ENCODE measurements around the gene EXOC6B.
"Not testable (repeated sequence)": the region's sequence is repeated elsewhere in the genome, so short reads cannot be mapped to it uniquely, and the experiment has no call there.

EXOC6B gene

DNA sequence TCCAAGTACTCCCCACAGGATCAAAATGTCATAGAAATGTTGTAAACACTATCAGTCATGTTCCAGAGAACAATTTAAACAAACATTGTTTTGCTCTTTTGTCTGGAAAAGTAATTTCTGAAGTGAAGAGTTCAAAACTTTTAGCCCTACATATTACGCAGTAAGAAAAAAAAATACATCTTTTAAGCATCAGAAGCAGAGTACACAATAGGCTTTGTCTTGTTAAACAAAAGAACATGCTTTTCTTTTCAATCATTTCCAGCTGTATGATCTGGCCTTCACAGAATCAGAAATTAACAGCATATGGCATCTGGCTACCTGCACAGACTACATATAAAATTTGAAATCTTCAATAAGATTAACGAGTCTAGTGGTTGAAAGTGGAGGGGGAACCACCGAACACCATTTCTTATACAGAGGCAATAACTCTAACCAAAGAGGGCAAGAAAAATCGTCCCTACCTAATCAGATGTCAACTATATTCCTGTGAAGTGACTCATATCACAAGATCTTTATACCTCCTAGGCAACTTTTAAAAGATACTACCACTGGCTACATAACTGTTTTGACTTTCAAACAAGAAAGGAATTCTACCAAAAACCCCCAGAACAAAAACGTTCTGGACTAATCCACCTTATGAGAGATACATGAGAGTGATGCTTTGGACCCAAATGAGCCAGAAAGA is 149.3 kb downstream of the EXOC6B start:
- no peak for DNase-seq

DNA sequence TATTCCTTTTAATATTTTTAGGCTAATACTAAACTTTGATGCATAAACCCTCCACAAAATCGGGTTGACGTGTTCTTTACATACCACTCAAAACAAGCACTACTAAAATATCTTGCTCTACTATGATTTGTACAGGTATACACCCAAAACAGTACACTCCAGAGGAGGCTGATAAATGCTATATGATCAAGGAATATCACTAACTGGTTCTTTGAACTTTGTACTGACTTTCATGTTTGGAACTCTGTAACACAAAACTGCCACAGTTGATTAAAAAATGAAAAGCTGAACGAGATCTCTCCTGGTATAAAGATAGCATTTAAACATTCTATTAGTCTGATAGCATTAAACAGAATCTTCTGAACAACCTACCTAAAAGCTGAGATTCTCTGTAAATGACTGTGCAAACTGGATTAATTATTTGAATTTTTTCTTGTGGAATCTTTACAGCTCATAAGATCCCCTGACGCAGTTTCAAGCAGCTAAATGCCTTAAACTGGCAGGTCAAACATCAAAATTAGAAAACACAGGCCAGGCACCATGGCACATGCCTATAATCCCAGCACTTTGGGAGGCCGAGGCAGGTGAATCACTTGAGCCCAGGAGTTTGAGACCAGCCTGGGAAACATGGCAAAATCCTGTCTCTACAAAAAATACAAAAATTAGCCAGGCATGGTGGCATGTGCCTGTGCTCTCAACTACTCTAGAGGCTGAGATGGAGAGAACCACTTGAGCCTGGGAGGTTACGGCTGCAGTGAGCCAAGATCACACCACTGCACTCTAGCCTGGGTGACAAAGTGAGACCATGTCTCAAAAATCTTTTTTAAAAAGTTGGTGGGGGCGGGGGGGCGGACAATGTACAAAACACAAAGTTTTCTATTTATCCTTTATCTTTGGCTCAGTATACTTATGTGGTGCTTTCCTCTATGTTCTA is 150.6 kb downstream of the EXOC6B start:
- DNase-seq, result no peak

DNA sequence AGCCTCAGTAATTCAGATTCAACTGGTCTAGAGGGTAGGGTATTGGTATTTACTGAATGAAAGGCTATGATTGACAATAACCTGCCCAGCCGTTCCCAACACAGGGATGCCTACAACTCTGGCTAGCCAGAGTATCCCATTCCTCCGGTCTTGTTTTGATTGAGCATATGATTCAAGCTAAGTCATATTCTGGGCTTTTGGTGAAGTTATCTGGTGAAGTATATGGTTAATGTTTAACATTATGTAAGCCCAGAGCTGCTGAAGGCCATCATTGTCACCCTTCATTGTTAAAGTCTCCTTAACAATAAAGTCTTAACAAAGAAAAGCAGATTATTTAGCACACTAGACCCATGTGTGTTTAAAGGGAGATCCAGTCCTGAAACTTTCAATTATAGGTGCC is 152.6 kb downstream of the EXOC6B start:
- DNase-seq, result no peak

DNA sequence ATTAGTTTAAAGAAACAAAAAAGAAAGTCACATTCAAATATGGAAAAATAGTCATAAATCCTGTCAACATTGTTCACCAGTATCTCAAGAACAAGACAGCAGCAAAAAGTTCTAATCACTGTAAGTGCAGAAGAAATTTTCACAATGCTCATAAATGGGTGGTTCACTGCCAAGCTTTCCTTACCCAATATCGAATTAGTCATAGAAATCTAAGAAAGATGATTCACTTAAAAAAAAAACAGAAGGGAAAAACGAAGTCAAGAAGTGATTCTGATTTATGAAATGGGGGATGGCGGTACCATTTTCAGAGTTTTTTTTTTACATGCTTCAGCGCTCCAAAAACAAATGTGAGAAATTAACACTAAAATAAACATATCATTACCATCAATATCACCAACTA is 156.7 kb downstream of the EXOC6B start:
- DNase-seq, result no peak

DNA sequence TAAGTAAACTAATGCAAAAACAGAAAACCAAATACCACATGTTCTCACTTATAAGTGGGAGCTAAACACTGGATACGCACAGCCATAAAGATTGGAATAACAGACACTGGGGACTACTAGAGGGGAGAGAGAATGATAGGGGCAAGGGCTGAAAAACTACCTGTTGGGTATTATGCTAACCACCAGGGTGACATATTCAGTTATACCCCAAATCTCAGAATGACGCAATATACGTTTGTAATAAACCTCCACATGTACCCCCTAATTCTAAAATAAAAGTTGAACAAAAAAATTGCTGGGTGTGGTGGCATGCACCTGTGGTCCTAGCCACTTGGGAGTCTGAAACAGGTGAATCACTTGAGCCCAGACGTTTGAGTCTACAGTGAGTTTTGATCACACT is 157.2 kb downstream of the EXOC6B start:
- no peak for DNase-seq

GRCh38 chr2:72665448-72665847 is 160.4 kb downstream of the EXOC6B start:
- no peak for DNase-seq

DNA sequence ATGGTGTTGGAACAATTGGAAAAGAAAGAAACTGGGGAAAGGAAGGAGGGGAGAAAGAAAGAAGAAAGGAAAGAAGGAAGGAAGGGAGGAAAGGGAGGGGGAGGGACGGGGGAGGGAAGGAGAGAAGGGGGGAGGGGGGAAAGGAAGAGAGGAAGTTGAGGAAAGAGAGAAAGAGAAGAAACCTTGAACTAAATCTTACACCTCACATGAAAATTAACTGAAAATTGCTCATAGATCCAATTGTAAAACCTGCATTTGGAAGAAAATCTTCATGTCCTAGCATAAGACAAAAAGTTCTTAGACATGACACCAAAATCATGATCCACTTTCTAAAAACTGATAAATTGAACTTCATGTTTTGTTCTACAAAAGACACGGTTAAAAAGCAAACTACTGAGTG is 163.8 kb downstream of the EXOC6B start:
- no peak for DNase-seq

DNA sequence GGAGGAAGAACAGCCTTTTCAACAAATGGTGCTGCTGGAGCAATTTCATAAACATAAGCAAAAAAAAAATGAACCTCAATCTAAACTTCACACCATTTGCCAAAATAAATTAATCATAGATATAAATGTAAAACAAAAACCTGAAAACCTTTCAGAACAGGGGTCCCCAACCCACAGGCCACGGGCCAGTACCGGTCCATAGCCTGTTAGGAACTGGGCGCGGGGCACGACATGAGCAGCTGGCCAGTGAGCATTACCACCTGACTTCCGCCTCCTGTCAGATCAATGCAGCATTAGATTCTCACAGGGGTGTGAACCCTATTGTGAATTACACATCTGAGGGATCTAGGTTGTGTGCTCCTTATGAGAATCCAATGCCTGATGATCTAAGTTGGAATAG is 176.0 kb downstream of the EXOC6B start:
- DNase-seq, result no peak

- not testable (repeated sequence) for DNase-seq
Observed at GRCh38 chr2:72641221-72641620, 184.6 kb downstream of the EXOC6B start.

DNA sequence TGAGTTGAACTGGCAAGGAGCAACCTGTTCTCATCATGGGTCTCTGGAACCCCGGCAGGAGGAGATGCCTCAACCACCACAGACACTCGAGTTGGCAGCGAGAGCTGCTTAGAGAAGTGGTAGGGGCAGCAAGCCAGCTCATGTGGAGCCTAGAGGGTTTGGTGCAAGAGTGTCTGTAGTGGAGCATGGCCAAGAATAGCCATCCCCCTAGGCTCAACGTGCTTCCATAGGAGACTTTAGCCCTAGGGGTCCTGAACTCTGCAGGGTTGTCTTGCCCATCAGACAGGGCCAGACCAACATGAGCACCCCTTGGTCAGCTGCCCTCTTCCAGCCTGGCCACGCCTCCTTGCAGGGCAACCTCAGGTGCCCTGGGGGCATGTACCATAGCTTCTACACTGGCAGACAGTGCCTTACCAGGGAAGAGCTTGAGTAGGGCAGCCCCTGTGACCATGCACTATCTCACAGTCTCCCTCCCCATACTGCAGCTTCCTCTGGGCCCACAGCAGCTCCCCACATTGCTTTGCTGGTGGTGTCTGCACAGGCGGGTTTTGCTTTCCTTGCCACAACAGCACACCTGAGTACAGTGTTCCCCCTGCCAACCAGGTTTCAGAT is 187.1 kb downstream of the EXOC6B start:
- no peak for DNase-seq

DNA sequence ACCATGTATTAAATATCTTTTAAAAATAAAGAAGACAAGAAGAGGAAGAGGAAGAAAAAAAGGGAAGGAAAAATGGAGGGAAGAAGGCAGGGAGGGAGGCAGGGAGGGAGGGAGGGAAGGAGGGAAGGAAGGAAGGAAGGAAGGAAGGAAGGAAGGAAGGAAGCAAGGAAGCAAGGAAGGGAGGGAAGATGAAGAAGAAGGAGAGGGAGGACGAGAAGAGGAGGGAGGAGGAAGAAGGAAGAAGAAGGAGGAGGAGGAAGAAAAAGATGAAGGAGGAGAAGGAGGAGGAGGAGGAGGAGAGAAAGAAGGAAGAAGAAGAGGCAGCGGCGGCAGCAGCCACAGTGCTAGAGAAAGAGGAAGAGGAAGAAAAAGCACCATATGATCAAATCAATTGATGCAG is 189.6 kb downstream of the EXOC6B start:
- DNase-seq, result no peak

DNA sequence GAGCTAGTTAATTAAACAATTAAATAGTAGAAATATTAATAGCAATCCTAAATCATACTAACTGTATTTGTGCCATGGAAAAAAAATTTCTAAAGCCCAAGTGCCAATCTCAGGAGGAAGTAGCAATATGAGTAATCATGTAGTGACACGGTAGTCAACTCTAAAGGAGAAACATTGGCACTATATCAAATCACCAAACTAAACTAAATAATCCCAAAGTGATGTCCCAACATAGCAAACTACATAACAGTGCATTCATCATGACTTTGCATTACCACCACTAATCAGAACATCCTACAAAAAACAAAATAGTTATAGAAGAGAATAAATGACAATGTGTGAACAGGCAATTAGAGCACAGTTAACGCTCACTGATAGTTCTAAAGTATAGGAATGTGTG is 195.1 kb downstream of the EXOC6B start:
- no peak for DNase-seq

DNA sequence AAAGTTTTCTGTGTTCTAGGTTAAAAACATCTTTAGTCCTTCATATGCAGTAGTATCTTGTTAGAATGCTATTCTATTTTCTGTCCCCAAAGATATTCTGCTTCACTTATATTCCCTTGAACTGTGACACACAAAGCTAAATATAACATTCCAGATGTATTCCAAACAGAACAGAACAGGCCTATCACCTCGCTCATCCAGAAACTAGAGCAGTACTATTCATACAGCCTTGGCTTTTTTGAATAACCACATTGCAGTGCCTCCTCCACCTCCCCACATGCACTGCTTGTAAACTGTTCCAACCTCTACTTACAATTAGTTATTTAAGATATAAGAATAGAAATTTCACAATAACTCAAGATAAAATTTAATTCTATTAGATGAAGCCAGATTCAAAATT is 196.8 kb downstream of the EXOC6B start:
- DNase-seq, result no peak

DNA sequence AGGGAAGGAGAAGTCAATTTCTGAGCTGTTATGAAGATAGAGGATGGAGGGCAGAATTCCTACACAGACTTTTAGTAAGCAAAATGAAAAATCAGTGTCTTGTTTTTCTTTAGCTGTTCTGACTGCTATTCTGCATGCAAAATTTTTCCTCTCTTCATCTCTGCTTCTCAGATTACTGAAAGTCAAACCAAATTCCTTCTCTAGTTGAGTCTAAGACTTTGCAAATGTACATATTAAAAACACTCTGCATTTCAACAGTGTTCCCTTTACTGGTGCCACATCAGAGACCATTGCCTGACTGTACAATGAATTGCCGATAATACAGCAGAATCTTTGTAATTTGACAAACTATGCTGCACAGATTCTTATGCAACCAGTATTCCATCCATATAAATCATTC is 198.8 kb downstream of the EXOC6B start:
- DNase-seq, result no peak

GRCh38 chr2:72625366-72625765 is 200.5 kb downstream of the EXOC6B start:
- no peak for DNase-seq

- no peak for DNase-seq
Observed at GRCh38 chr2:72623481-72623880, 202.4 kb downstream of the EXOC6B start.

- no peak for DNase-seq
Observed at GRCh38 chr2:72619626-72620025, 206.2 kb downstream of the EXOC6B start.

DNA sequence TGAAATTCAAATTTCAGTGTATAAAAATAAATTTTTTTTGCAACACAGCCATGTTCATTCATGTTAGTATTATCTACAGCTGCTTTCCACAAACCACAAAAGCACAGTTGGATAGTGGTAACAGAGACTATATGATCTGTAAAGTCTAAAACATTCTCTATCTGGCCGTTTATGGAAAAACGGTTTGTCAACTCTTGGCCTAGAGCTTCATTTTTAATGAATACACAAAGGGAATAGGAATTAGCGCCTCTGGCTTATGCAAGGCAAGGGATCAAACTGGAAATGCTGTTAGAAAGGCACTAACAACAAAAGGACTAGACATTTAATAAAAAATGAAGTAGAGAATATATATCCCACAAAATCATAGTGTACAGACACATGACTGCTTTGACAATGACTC is 211.9 kb downstream of the EXOC6B start:
- DNase-seq, result no peak

DNA sequence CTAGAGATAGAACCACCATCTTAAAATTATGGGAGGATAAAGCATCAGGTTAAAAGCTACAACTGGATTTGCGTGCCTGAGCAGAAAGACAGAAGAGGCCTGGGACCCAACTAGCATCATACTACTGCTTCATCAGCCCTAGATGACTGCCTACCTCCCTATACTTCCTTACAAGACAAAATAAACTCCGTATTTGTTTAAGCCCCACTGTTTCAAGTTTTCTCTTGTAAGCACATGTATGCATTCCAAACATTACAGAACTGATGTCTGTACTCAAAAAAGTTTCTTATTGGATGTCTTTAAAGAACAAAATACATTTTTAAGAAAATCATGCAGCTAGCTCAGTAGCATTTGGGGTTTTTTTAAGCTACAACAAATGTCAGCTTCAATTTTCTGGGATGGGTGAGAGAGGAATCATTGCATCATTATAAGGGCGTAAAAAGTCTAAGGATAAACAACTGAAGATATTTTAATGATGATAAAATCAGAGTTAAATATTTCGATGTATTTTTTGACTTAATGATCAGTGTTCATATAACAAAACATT is 213.1 kb downstream of the EXOC6B start:
- no peak for DNase-seq

GRCh38 chr2:72607189-72607588 is 218.6 kb downstream of the EXOC6B start:
- no peak for DNase-seq

- no peak for DNase-seq
Observed at GRCh38 chr2:72605836-72606442, 219.9 kb downstream of the EXOC6B start.

DNA sequence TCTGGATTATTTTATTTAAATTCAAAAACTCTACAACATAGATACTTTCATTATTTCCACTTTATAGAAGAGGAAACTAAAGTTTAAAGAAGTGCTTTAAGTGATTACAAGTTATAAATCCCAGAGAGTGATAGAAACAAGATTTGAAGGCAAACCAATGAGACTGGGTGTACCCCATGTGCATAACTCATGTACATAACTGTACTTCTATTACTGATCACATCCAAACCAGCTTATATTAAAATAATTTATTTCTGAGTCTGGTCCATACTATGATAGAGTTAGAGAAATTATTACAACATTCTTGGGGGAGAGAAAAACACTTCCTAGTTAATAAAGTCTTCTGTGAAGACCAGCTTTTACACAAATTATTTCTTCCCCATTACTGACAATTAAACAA is 221.4 kb downstream of the EXOC6B start:
- no peak for DNase-seq

- no peak for DNase-seq
Observed at GRCh38 chr2:72603481-72603880, 222.4 kb downstream of the EXOC6B start.

Data from left hindlimb (tissue), 1 donor.